HL-60 (cell line): ENCODE measurements around the gene NFIX.

ENCODE experiments used
- GABPA ChIP-seq: IDR thresholded peaks from 2 replicates; pipeline ENCODE4 v1.6.1; 2012; ENCODE audit warnings: low read depth
- POLR2AphosphoS5 ChIP-seq: IDR thresholded peaks from 2 replicates; pipeline ENCODE4 v1.6.1; 2012; ENCODE audit warnings: low read depth
- SPI1 ChIP-seq: IDR thresholded peaks from 2 replicates; pipeline ENCODE4 v1.6.1; 2012; ENCODE audit warnings: low read depth, mild to moderate bottlenecking, borderline replicate concordance
- TF ChIP-seq, protein P1 (sequence below): IDR thresholded peaks from one replicate; pipeline ENCODE4 v1.5.1; 2011; ENCODE audit warnings: low read length, control low read depth, inconsistent platforms; ENCODE audit not compliant: insufficient read depth
- TF ChIP-seq, protein P2 (sequence below): IDR thresholded peaks from 2 replicates; pipeline ENCODE4 v1.6.1; 2012; ENCODE audit warnings: low read depth; ENCODE audit not compliant: insufficient replicate concordance

DNA sequence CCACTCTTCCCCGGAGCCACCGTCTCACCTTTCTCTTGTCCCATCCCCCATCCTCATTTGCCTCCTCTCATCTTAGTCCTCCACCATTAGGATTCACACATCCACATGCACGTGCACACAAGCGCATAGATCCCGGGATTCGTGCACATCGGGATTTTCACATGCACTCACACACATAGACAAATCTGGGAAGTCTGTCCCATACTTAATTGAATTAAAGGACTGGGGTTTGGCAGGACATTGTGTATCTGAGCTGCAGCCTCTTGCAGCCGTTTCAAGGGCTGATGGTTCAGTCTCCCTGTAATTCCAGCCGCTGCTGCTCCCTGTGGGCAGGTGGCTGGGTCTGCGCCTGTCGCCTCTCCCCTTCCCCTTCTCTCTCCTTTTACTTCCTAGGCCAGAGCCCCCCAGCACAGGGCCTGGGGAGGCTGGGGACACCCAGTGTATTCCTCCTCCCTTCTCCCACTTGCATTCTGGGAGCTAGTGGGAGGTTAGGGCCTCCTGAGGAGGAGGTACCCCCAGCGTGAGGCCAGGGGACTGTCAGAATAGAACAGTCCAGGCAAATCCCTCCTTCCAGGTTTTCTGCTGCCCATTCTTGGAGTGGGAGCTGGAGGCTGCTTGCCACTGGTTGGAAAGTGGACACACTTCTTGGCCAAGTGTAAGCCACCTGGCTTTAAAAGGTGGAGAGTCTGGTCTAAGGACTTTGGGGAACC, 63.8 kb downstream of the NFIX start:
- TF ChIP-seq, protein P1, sequence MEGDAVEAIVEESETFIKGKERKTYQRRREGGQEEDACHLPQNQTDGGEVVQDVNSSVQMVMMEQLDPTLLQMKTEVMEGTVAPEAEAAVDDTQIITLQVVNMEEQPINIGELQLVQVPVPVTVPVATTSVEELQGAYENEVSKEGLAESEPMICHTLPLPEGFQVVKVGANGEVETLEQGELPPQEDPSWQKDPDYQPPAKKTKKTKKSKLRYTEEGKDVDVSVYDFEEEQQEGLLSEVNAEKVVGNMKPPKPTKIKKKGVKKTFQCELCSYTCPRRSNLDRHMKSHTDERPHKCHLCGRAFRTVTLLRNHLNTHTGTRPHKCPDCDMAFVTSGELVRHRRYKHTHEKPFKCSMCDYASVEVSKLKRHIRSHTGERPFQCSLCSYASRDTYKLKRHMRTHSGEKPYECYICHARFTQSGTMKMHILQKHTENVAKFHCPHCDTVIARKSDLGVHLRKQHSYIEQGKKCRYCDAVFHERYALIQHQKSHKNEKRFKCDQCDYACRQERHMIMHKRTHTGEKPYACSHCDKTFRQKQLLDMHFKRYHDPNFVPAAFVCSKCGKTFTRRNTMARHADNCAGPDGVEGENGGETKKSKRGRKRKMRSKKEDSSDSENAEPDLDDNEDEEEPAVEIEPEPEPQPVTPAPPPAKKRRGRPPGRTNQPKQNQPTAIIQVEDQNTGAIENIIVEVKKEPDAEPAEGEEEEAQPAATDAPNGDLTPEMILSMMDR = no peak
- no peak for TF ChIP-seq POLR2AphosphoS5
- TF ChIP-seq, protein P2, sequence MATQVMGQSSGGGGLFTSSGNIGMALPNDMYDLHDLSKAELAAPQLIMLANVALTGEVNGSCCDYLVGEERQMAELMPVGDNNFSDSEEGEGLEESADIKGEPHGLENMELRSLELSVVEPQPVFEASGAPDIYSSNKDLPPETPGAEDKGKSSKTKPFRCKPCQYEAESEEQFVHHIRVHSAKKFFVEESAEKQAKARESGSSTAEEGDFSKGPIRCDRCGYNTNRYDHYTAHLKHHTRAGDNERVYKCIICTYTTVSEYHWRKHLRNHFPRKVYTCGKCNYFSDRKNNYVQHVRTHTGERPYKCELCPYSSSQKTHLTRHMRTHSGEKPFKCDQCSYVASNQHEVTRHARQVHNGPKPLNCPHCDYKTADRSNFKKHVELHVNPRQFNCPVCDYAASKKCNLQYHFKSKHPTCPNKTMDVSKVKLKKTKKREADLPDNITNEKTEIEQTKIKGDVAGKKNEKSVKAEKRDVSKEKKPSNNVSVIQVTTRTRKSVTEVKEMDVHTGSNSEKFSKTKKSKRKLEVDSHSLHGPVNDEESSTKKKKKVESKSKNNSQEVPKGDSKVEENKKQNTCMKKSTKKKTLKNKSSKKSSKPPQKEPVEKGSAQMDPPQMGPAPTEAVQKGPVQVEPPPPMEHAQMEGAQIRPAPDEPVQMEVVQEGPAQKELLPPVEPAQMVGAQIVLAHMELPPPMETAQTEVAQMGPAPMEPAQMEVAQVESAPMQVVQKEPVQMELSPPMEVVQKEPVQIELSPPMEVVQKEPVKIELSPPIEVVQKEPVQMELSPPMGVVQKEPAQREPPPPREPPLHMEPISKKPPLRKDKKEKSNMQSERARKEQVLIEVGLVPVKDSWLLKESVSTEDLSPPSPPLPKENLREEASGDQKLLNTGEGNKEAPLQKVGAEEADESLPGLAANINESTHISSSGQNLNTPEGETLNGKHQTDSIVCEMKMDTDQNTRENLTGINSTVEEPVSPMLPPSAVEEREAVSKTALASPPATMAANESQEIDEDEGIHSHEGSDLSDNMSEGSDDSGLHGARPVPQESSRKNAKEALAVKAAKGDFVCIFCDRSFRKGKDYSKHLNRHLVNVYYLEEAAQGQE = no peak
- no peak for TF ChIP-seq SPI1
- TF ChIP-seq GABPA = no peak
